ENCODE measurements around the gene MAML2.

- no peak for TF ChIP-seq CTCF (IDR thresholded peaks at IDR 0.05)
- no peak for TF ChIP-seq POLR2A (IDR thresholded peaks at IDR 0.05)
- TF ChIP-seq POLR2AphosphoS5 (IDR thresholded peaks at IDR 0.05): no peak
These were observed 219.7 kb downstream of the MAML2 start for GRCh38 chr11:96123301-96123700.

All from stomach (tissue), 4 donors.